GM19043 (cell line): ENCODE measurements around the gene SMAD5.

Experiments used
- ATAC-seq: cut with Tn5 transposase; IDR thresholded peaks from one replicate; pipeline ENCODE4 v1.9.1; 2021; ENCODE audit warnings: low read depth; ENCODE audit not compliant: unreplicated experiment

Gene SMAD5

DNA sequence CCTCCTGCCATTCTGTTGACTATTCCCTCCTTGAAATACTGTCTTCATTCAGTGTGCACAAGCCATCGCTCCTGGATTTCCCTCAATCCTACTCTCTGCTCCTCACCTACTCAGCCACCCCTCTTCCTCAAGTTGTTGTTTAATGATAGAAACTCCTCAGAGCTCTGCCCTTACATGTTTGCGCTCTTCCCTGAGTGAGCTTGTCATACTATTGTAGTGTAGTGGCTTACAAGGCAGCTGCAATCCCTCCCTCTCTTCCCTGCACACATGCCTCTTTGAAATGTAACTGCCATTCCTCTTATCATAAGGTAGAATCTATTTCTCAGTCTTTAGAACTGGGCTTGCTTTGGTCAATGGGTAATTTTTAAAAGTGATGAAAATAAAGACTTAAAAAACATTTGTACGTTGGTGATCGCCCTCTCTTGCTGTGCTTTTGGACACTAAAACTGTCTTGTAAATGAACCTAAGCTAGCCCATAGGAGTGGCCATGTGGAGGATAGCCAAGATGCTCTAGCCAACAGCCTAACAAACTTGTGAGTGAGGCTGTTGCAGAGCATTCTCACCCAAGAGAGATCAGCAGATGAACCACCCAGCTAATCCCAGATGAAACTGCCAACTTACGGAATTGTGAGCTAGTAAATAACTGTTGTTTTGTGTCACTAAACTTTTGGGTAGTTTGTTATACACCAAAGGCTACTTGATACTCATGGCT is 18.1 kb upstream of the SMAD5 start:
- no peak for ATAC-seq

- ATAC-seq = no peak
Measured at GRCh38 chr5:136115183-136115865, 17.3 kb upstream of the SMAD5 start.

GRCh38 chr5:136120529-136120928 is 12.1 kb upstream of the SMAD5 start:
- ATAC-seq = no peak

DNA sequence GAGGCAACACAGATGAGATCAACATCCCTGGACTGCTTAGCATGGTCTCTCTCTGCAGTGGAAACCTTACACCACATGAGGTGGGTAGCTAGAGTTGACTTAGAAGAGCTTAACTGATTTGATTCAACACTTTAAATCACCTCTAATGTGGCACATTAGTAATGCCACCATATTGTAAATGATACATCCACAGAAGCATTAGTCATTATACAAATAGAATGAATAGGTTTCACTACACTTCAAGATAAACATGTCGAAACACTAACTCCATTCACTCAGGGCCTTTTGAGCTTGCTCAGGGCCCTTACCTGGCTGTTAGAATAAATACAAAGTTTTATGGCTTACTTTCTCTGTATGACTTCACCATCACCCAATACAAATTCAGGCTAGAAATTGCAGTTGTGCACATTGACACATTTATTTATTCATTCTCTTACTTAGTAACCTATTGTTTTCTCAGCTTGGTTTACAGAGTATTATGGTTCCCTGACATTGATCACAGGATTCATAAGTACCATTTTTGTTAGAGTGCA is 9.3 kb upstream of the SMAD5 start:
- no peak for ATAC-seq

- no peak for ATAC-seq
Measured at GRCh38 chr5:136127560-136127959, 5.1 kb upstream of the SMAD5 start.

- ATAC-seq = no peak
Measured at GRCh38 chr5:136128481-136128880, 4.2 kb upstream of the SMAD5 start.

- ATAC-seq = no peak
Measured at GRCh38 chr5:136129445-136129844, 3.2 kb upstream of the SMAD5 start.

GRCh38 chr5:136130581-136130980 is 2.1 kb upstream of the SMAD5 start:
- ATAC-seq = no peak

DNA sequence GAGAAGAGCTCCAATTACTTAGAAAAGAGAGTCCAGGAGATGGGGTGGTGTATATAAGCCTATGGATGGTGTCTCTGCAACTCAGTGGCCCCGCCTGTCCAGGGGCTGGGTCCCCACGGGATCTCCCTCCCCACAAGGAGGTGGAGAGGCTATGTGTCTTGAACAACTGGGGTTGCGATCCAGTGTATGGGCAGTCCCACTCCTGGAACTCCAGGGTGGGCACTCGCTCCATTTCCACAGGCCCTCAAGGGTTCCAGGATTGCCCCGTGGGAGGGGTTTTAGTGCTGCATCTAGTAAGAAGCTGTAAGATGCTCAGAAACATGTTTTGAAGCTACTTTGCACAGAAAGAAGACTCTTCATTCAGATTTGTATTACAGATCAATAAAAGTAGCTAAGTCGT is 558 bp upstream of the SMAD5 start:
- ATAC-seq = no peak

- ATAC-seq = peak; percentile 24
Measured at GRCh38 chr5:136133222-136133921, 727 bp downstream of the SMAD5 start.

DNA sequence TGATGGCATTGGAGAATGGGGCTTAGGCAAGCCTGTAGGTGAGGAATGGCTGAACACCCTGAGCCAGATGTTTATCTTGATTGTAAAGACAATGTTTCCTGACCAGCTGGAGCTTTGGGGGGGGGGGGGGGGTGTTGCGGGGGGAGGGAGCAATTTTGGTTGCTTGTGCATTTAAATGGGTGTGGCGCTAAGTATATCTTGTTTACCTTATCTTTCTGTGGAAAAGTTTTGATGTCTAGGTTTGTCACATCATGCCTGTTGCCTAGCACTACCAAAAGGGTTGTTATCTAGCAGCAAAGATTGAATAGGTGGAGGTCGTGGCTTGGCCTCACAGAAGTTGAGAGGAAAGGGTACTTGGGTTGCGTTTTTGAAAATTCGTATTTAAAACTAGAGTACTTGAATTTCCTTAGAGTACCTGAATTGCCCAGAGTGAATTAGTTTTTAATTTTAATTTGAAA is 1.3 kb downstream of the SMAD5 start:
- no peak for ATAC-seq

GRCh38 chr5:136134653-136135052 is 2.0 kb downstream of the SMAD5 start:
- ATAC-seq = no peak

DNA sequence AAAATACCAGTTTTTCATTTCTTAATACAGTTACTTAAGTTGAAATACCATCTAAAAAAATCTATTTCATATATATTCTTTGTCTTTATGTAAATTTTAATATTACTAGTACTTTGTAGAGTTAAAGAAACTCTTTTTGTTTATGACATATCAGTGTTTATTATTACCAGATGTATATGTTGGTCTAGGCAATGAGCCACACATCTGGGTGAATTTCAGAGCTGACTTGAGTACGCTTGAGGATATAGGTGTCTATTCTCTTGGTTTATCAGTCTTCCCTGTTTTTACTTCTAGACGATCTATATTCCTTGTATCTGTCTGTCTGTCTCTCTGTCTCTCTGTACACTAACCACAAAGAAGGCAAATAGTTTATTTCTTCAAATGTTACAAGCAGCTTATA is 2.9 kb downstream of the SMAD5 start:
- ATAC-seq = no peak

GRCh38 chr5:136137497-136138220 is 5.0 kb downstream of the SMAD5 start:
- no peak for ATAC-seq

DNA sequence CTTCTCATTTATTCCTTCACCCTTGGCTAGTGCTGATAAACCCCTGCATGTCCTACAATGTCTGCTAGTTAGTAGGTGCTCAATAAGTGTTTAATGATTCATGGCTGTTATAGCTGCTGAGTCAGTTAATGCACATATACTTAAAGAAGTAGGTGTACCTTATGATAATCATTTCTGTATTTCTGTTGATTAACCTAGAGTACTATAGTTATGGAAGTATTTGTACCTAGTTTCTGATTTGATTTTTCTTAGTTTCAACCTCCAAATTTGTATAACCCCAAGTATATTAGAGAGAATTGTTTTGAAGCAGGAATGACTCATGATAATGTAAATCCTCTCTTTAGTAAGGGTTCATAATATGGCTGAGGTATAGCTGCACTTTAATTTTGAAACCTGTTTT is 8.9 kb downstream of the SMAD5 start:
- ATAC-seq = peak; percentile 69

DNA sequence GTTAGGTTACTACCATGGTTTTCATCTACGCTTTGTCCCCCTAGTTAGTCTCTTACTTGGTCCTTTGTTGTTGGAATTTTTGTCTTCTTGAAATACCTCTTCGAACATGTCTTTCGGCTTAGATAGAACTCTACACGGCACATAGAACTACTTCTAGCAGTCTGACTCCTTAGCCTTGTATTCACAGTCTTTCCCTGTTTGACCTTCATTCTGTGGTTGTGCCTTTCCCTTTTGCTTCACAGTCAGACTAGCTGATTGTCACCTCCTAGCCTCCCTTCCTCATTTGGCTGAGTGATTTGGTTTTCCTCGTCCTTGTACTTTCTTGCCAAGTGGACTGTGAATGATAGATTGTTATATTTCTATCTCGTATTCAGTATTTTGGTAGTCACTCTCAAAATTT is 10.7 kb downstream of the SMAD5 start:
- no peak for ATAC-seq

DNA sequence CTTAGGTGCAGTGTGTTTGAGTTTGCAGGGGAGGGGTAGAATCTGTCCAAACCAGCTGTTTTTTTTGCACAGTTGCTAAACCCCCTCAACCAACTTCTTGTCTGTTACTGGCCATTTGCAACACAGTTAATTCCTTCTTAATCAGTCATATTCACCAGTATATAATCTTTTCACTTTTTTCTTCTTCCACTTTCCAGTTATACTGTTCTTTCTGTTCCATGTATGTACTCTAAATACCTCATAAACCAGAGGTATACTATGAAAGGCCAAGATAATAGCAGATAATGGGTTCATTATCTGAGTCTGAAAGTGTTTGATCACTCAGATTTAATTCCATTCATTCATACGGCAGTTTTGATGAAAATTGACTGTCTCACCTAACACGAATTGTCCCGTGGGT is 11.1 kb downstream of the SMAD5 start:
- no peak for ATAC-seq

- no peak for ATAC-seq
Measured at GRCh38 chr5:136145030-136145429, 12.4 kb downstream of the SMAD5 start.

- ATAC-seq = no peak
Measured at GRCh38 chr5:136146201-136146600, 13.6 kb downstream of the SMAD5 start.

DNA sequence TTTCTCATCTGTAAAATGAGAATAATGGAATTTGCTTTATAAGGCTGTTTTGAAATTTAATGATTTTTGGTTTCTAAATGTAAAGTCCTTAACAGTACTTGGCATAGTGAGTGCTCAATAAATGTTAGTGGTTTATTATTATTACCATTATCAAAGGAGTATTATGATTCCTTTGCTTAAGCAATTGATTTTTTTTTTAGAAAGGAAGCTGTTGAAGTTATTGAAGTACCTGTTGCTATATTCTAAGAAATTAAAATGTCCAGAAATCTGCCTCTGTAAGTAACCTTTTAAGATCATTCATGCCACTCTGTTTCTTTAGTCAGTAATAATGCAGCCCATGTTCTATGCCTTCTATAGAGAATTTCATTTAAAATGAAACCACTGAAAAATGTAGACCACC is 15.0 kb downstream of the SMAD5 start:
- no peak for ATAC-seq

DNA sequence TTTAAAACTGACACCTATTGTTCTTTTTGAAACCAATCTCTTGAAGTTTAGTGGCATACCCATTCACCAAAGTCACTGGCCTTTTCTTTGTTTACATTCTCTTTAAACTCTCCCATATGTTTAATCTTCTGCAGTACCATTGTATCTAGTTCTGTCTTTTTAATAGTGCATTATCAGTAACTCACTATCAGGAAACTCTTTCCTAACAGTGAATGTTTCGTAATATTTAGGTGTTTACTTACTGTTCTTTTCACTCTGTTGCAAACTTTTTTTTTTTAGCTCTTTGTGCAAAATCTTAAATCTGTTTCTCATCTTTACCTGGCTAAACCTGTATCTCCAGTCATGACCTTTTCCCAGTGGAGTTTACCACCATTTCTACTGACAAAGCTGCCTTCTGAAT is 17.2 kb downstream of the SMAD5 start:
- no peak for ATAC-seq
